Measurements from ENCODE around the gene RFC4.

Gene RFC4

GRCh38 chr3:186847437-186847836 is 41.2 kb upstream of the RFC4 start:
- ChIA-PET POLR2A (no interaction called here), CTCF (interaction anchor here (0.5 to 3.6 kb wide), 3 partner anchors 18 to 317 kb away, joined by 3 to 30 read pairs (median 3); no protein-coding TSS in a partner anchor)
- TF ChIP-seq ZNF362 (tag by site-specific recombination; IDR thresholded peaks at IDR 0.05) = no peak
- no peak for TF ChIP-seq ZNF157 (tag by site-specific recombination; IDR thresholded peaks at IDR 0.05)
- no peak for TF ChIP-seq ZNF585B (tag by site-specific recombination; IDR thresholded peaks at IDR 0.05)
- TF ChIP-seq PRDM10 (tag by site-specific recombination; IDR thresholded peaks at IDR 0.05) = no peak
- no peak for TF ChIP-seq ZNF121 (tag by site-specific recombination; IDR thresholded peaks at IDR 0.05)
- no peak for TF ChIP-seq ZNF366 (tag by site-specific recombination; conservative IDR thresholded peaks at IDR 0.05)
- no peak for TF ChIP-seq TRIM28 (IDR thresholded peaks at IDR 0.05; ENCODE audit: borderline replicate concordance, low read length)
- Histone ChIP-seq H3K27ac (ENCODE audit: extremely low read depth, low read depth, low read length) (no peak overlapping the region), H3K4me3 (ENCODE audit: low read depth, low read length) (no peak overlapping the region), H3K4me1 (ENCODE audit: control insufficient read depth, insufficient read depth, low read length) (no peaks in the 10 kb centered on the region), H3K9me3 (ENCODE audit: control insufficient read depth, insufficient read depth, low read depth, low read length) (no peaks in the 10 kb centered on the region), H3K36me3 (ENCODE audit: control insufficient read depth in 2 of 2, insufficient read depth in 1 of 2, low read length in 2 of 2) (no peaks in the 10 kb centered on the region)

GRCh38 chr3:186845756-186846155 is 39.5 kb upstream of the RFC4 start:
- POLR2A ChIA-PET = no interaction called here
- CTCF ChIA-PET = interaction anchor here (0.6 to 2.4 kb wide), 2 partner anchors 37 to 319 kb away, joined by 3 to 11 read pairs; no protein-coding TSS in a partner anchor

GRCh38 chr3:186844908-186845307 is 38.6 kb upstream of the RFC4 start:
- no peak overlapping the region for H3K4me3 ChIP-seq (ENCODE audit: low read depth, low read length)
- no peak overlapping the region for H3K27ac ChIP-seq (ENCODE audit: extremely low read depth, low read depth, low read length)
- H3K36me3 ChIP-seq (ENCODE audit: control insufficient read depth in 2 of 2, insufficient read depth in 1 of 2, low read length in 2 of 2) = no peaks in the 10 kb centered on the region
- no peaks in the 10 kb centered on the region for H3K9me3 ChIP-seq (ENCODE audit: control insufficient read depth, insufficient read depth, low read depth, low read length)
- H3K4me1 ChIP-seq (ENCODE audit: control insufficient read depth, insufficient read depth, low read length) = no peaks in the 10 kb centered on the region
- POLR2A ChIA-PET = no interaction called here
- CTCF ChIA-PET = interaction anchor here (2.4 kb wide), 1 partner anchor 320 kb away, joined by 11 read pairs; no protein-coding TSS in a partner anchor
- TF ChIP-seq ZSCAN4 (tag by site-specific recombination; IDR thresholded peaks at IDR 0.05) (0 out of 2 replicates have a peak, but pooled peaks have one; percentile 32), REPIN1 (tag by site-specific recombination; IDR thresholded peaks at IDR 0.05; ENCODE audit: low read depth) (no peak), ZNF223 (tag by site-specific recombination; IDR thresholded peaks at IDR 0.05) (no peak), ZNF2 (tag by site-specific recombination; IDR thresholded peaks at IDR 0.05) (no peak), ZNF280C (tag by site-specific recombination; IDR thresholded peaks at IDR 0.05) (no peak), ZFHX2 (tag by site-specific recombination; conservative IDR thresholded peaks at IDR 0.05) (peak; percentile 92), ZNF639 (tag by site-specific recombination; IDR thresholded peaks at IDR 0.05) (no peak)

More at GRCh38 chr3:186845756-186846155, 39.5 kb upstream of the RFC4 start:
- Histone ChIP-seq H3K27ac (ENCODE audit: extremely low read depth, low read depth, low read length) (no peak overlapping the region), H3K36me3 (ENCODE audit: control insufficient read depth in 2 of 2, insufficient read depth in 1 of 2, low read length in 2 of 2) (no peaks in the 10 kb centered on the region), H3K4me1 (ENCODE audit: control insufficient read depth, insufficient read depth, low read length) (no peaks in the 10 kb centered on the region), H3K9me3 (ENCODE audit: control insufficient read depth, insufficient read depth, low read depth, low read length) (no peaks in the 10 kb centered on the region), H3K4me3 (ENCODE audit: low read depth, low read length) (no peak overlapping the region)
- no peak for TF ChIP-seq ZNF133 (tag by site-specific recombination; IDR thresholded peaks at IDR 0.05)
- no peak for TF ChIP-seq ZNF580 (tag by site-specific recombination; IDR thresholded peaks at IDR 0.05)
- no peak for TF ChIP-seq GLIS1 (tag by site-specific recombination; IDR thresholded peaks at IDR 0.05)
- TF ChIP-seq ZNF26 (tag by site-specific recombination; IDR thresholded peaks at IDR 0.05) = no peak
- no peak for TF ChIP-seq ZNF747 (tag by site-specific recombination; IDR thresholded peaks at IDR 0.05)

All from HEK293 (cell line).